ENCODE results near the gene NUDT5. TPM values are rescaled to one million over a fixed set of nuclear protein-coding genes. Genes with fewer than 3 reads are reported as not detected.

Gene NUDT5
- total and polyA plus RNA-seq, 2 of the 13 experiments (the other 11 are each of a cell fraction or from before 2014, with no cell fraction given): 79.6 to 134 TPM

- TF ChIP-seq ZBTB40 (IDR thresholded peaks at IDR 0.05): no peak
- TF ChIP-seq ZBTB40 (CRISPR knock-in tag; IDR thresholded peaks at IDR 0.05): no peak
- no peak for TF ChIP-seq RBAK (CRISPR knock-in tag; IDR thresholded peaks at IDR 0.05)
- 0 out of 2 replicates have a peak, but pooled peaks have one; percentile 15 for TF ChIP-seq ZNF281 (CRISPR knock-in tag; IDR thresholded peaks at IDR 0.05; ENCODE audit: borderline replicate concordance)
- TF ChIP-seq THRA (CRISPR knock-in tag; IDR thresholded peaks at IDR 0.05; ENCODE audit: borderline replicate concordance): 0 out of 2 replicates have a peak, but pooled peaks have one; percentile 9
- no peak for TF ChIP-seq ATF2 (CRISPR knock-in tag; IDR thresholded peaks at IDR 0.05)
- no peak for TF ChIP-seq ZFP41 (CRISPR knock-in tag; IDR thresholded peaks at IDR 0.05; ENCODE audit: borderline replicate concordance)
- no peak for TF ChIP-seq FOXJ3 (CRISPR knock-in tag; IDR thresholded peaks at IDR 0.05; ENCODE audit: borderline replicate concordance)
- TF ChIP-seq DPF2 (CRISPR knock-in tag; IDR thresholded peaks at IDR 0.05; ENCODE audit: borderline replicate concordance, low read depth): no peak
These were observed 66.2 kb downstream of the NUDT5 start, which contains the start of gene SEC61A2 (continued) for GRCh38 chr10:12129222-12130111.

Measured in HepG2 (cell line).